SU-DHL-6 (cell line): ENCODE data around the gene GCDH.

ENCODE experiments used
- H2AFZ ChIP-seq: fragments of 200-600 bp; sonication (generic); 2 replicates; pipeline ENCODE4 v1.6.1; 2014; ENCODE audit warnings: low read depth, mild to moderate bottlenecking, moderate library complexity, mixed read lengths, antibody characterized with exemption, low read length; ENCODE audit not compliant: severe bottlenecking
- H3F3A ChIP-seq: fragments of 200-600 bp; shearing (Covaris generic); 2 replicates; pipeline ENCODE4 v1.6.0; 2016; ENCODE audit warnings: antibody characterized with exemption, mild to moderate bottlenecking; ENCODE audit not compliant: insufficient read depth
- H3K27ac ChIP-seq: fragments of 200-600 bp; sonication (generic); 2 replicates; pipeline ENCODE4 v1.5.1; 2016; ENCODE audit warnings: low read depth, mild to moderate bottlenecking, low read length, moderate library complexity, mixed read lengths
- H3K27me3 ChIP-seq: fragments of 200-600 bp; sonication (generic), shearing (Covaris generic); 2 replicates; pipeline ENCODE4 v1.6.0; 2014; ENCODE audit warnings: mild to moderate bottlenecking, low read length
- H3K36me3 ChIP-seq: fragments of 200-600 bp; sonication (generic); 2 replicates; pipeline ENCODE4 v1.6.1; 2014; ENCODE audit warnings: mild to moderate bottlenecking, low read length, mixed read lengths
- H3K4me2 ChIP-seq: fragments of 300-600, 200-600 bp; shearing (Covaris generic), sonication (generic); 2 replicates; pipeline ENCODE4 v1.6.0; 2014; ENCODE audit warnings: low read length, low read depth, mild to moderate bottlenecking; ENCODE audit not compliant: poor library complexity, severe bottlenecking
- H3K4me3 ChIP-seq: fragments of 200-600 bp; sonication (generic); 2 replicates; pipeline ENCODE4 v1.5.1; 2014; ENCODE audit warnings: antibody characterized with exemption, low read length, mild to moderate bottlenecking, mixed read lengths; ENCODE audit not compliant: insufficient read depth, poor library complexity, severe bottlenecking
- H3K79me2 ChIP-seq: fragments of 200-600 bp; sonication (generic); 2 replicates; pipeline ENCODE4 v1.6.1; 2014; ENCODE audit warnings: mild to moderate bottlenecking, low read length, moderate library complexity; ENCODE audit not compliant: insufficient read depth
- H3K9ac ChIP-seq: fragments of 200-600 bp; sonication (generic); 2 replicates; pipeline ENCODE4 v1.7.0; 2014; ENCODE audit warnings: mild to moderate bottlenecking, low read length
- H3K9me2 ChIP-seq: fragments of 200-600 bp; sonication (generic); replicated peaks from 2 replicates; pipeline ENCODE4 v1.6.1; 2014; ENCODE audit warnings: low read length; ENCODE audit not compliant: insufficient read depth
- H3K9me3 ChIP-seq: fragments of 200-600 bp; sonication (generic); 2 replicates; pipeline ENCODE4 v1.6.1; 2014; ENCODE audit warnings: low read length, mixed read lengths; ENCODE audit not compliant: insufficient read depth
- H4K20me1 ChIP-seq: fragments of 200-600 bp; sonication (generic); 2 replicates; pipeline ENCODE4 v1.6.1; 2014; ENCODE audit warnings: low read depth, mild to moderate bottlenecking, antibody characterized with exemption, low read length, moderate library complexity, mixed read lengths
- CTCF ChIP-seq: fragments of 200-600 bp; sonication (generic); IDR thresholded peaks from one replicate; pipeline ENCODE4 v1.5.1; 2017; ENCODE audit warnings: antibody characterized with exemption, mild to moderate bottlenecking, low read length, moderate library complexity; ENCODE audit not compliant: insufficient read depth, poor library complexity, severe bottlenecking
- EZH2phosphoT487 ChIP-seq: fragments of 200-600 bp; sonication (generic), shearing (Covaris generic); conservative IDR thresholded peaks from 2 replicates; pipeline ENCODE4 v1.6.1; 2018; ENCODE audit warnings: mild to moderate bottlenecking, antibody characterized with exemption, low read length, moderate library complexity, mixed read lengths

The GCDH gene

GRCh38 chr19:12884627-12884925 is 6.4 kb upstream of the GCDH start:
- Histone ChIP-seq H3K9ac (peak overlapping the region; percentile 52), H3K4me2 (peak overlapping the region; percentile 65), H3K9me3 (peaks cover 13% of the 10 kb centered on the region; the same call in 1 of the 2 replicates), H3K9me2 (no peaks in the 10 kb centered on the region), H2AFZ (peak overlapping the region; percentile 88), H3K79me2 (peaks cover 6% of the 10 kb centered on the region; the same call in 1 of the 2 replicates), H3F3A (peaks cover 6% of the 10 kb centered on the region; the same call in 1 of the 2 replicates), H3K36me3 (no peaks in the 10 kb centered on the region), H3K4me3 (peak overlapping the region; percentile 51), H4K20me1 (no peaks in the 10 kb centered on the region), H3K27ac (no peak overlapping the region), H3K27me3 (no peaks in the 10 kb centered on the region)
- TF ChIP-seq CTCF (no peak), EZH2phosphoT487 (no peak)

DNA sequence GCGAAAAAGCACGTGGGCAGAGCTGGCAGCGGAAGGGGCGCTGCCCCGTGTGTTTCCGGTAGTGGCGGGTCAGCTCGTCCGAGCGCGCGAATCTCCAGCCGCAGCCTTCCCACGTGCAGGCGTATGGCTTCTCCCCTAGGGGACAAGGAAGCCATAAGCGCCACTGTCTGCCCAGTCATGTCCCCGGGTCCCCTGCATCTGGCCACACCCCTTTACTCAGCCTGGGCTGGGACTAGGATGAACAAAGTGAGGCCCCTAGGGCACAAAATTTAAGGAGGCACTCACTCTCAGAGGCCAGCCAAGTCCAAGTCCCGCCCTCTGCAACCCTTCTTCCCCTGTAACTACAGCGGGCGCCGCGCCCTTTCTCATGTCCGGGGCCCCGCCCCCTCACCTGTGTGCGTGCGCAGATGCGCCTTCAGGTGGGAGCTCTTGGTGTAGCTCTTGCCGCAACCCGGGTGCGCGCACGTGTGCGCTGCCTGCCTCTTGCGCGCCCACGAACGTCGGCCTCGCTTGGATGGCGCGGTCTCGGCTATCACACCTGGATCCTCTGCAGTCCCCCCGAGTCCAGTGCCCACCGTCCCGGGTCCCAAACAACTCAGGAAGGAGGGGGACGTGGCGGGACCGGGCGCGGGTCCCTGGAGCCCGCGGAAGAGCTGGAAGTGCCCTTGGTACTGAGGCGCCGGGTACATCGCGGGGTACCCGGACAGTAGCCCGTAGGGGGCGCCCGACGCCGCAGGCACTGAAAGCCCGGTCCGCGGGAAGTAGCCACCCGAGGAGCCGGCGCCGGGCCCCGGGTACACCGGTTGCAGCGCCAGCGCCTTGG is 5.8 kb upstream of the GCDH start:
- peaks cover 6% of the 10 kb centered on the region; the same call in 1 of the 2 replicates for H3F3A ChIP-seq
- no peaks in the 10 kb centered on the region for H4K20me1 ChIP-seq
- peak overlapping the region; percentile 65 for H3K4me2 ChIP-seq
- peak overlapping the region; percentile 51 for H3K4me3 ChIP-seq
- H3K9me2 ChIP-seq = no peaks in the 10 kb centered on the region
- H3K79me2 ChIP-seq = peaks cover 4% of the 10 kb centered on the region; the same call in 1 of the 2 replicates
- H3K9ac ChIP-seq = peak overlapping the region; percentile 52
- H3K27ac ChIP-seq = no peak overlapping the region
- TF ChIP-seq EZH2phosphoT487 (no peak), CTCF (peak; percentile 79)
- peaks cover 13% of the 10 kb centered on the region; the same call in 1 of the 2 replicates for H3K9me3 ChIP-seq
- no peaks in the 10 kb centered on the region for H3K36me3 ChIP-seq
- peak overlapping the region; percentile 88 for H2AFZ ChIP-seq
- H3K27me3 ChIP-seq = no peaks in the 10 kb centered on the region

GRCh38 chr19:12885749-12886650 is 5.0 kb upstream of the GCDH start:
- TF ChIP-seq EZH2phosphoT487 (no peak), CTCF (no peak)
- H3F3A ChIP-seq = peaks cover 6% of the 10 kb centered on the region; the same call in 1 of the 2 replicates
- peaks cover 13% of the 10 kb centered on the region; the same call in 1 of the 2 replicates for H3K9me3 ChIP-seq
- no peaks in the 10 kb centered on the region for H3K27me3 ChIP-seq
- H3K9me2 ChIP-seq = no peaks in the 10 kb centered on the region
- no peaks in the 10 kb centered on the region for H3K36me3 ChIP-seq
- H3K4me2 ChIP-seq = peak overlapping the region; percentile 65
- no peak overlapping the region for H3K27ac ChIP-seq
- H3K79me2 ChIP-seq = no peaks in the 10 kb centered on the region
- H4K20me1 ChIP-seq = no peaks in the 10 kb centered on the region
- peak overlapping the region; percentile 52 for H3K9ac ChIP-seq
- peak overlapping the region; percentile 88 for H2AFZ ChIP-seq
- peak overlapping the region; percentile 51 for H3K4me3 ChIP-seq
